ENCODE measurements around the gene SNX30.

- TF ChIP-seq CTCF (IDR thresholded peaks at IDR 0.05; ENCODE audit: low read depth, low read length, missing input control) (no peak), MAX (IDR thresholded peaks at IDR 0.05) (no peak), ZBTB33 (IDR thresholded peaks at IDR 0.05) (no peak)
Measured at GRCh38 chr9:112848316-112849151, 98.0 kb downstream of the SNX30 start.

Measured in liver (tissue), 2 donors.